Measurements from ENCODE around the gene ARHGAP19. TPM values are rescaled to one million over a fixed set of nuclear protein-coding genes. Genes with fewer than 3 reads are reported as not detected.

ARHGAP19 gene
- total RNA-seq, result 10.9 and 11.6 TPM in 2 replicates

GRCh38 chr10:97292097-97292861, at the start of gene ARHGAP19:
TSS of gene ARHGAP19 (minus strand) at chr10:97292637. CDS start at chr10:97292627, 10 bp downstream.

GRCh38 chr10:97334370-97335175, 42.1 kb upstream of the ARHGAP19 start, which contains the start of gene FRAT2:
TSS of gene FRAT2 (minus strand) at chr10:97334729. CDS start at chr10:97334572, 157 bp downstream.

GRCh38 chr10:97318772-97319651, 26.6 kb upstream of the ARHGAP19 start, which contains the start of gene FRAT1:
TSS of gene FRAT1 (plus strand) at chr10:97319271. CDS start at chr10:97319454, 183 bp downstream.

GRCh38 chr10:97185326-97186058, 106.9 kb downstream of the ARHGAP19 start, which contains the start of gene SLIT1:
TSS of gene SLIT1 (minus strand) at chr10:97185959. CDS start at chr10:97185674, 285 bp downstream.

Other genes starting within 250 kb of the ARHGAP19 start
- under 0.01 TPM in 1 of 2 replicates, not detected in the other for gene SLIT1, start 106.7 kb downstream of the ARHGAP19 start, total RNA-seq
- gene FRAT1, start 26.6 kb upstream of the ARHGAP19 start, total RNA-seq, result 5.5 and 5.6 TPM in 2 replicates
- 13.4 and 14.9 TPM in 2 replicates for gene FRAT2, start 42.1 kb upstream of the ARHGAP19 start, total RNA-seq
- gene RRP12, start 108.7 kb upstream of the ARHGAP19 start, total RNA-seq, result 5.9 and 9.6 TPM in 2 replicates
- 167 and 205 TPM in 2 replicates for gene PGAM1, start 133.6 kb upstream of the ARHGAP19 start, total RNA-seq
- 21.7 and 25.5 TPM in 2 replicates for gene EXOSC1, start 153.4 kb upstream of the ARHGAP19 start, total RNA-seq
- 20.7 and 22.6 TPM in 2 replicates for gene ZDHHC16, start 153.5 kb upstream of the ARHGAP19 start, total RNA-seq
- gene MMS19, start 205.8 kb upstream of the ARHGAP19 start, total RNA-seq, result 50.7 and 55.1 TPM in 2 replicates
- gene UBTD1, start 206.3 kb upstream of the ARHGAP19 start, total RNA-seq, result 31.5 and 47.9 TPM in 2 replicates